ENCODE results near the gene PVALEF. TPM values are rescaled to one million over a fixed set of nuclear protein-coding genes. Genes with fewer than 3 reads are reported as not detected.
"Not testable (repeated sequence)": the region's sequence is repeated elsewhere in the genome, so short reads cannot be mapped to it uniquely, and the experiment has no call there.

PVALEF gene
- total RNA-seq, 1 donor from 2014 or later: not detected

- Histone ChIP-seq H3K4me3 (ENCODE audit: low read depth, low read length) (no peak overlapping the region), H3K27me3 (ENCODE audit: control insufficient read depth, insufficient read depth, low read length) (peaks cover 6% of the 10 kb centered on the region)
These were observed 20.9 kb upstream of the PVALEF start for GRCh38 chr17:81144423-81144781.

GRCh38 chr17:81146208-81146607, 19.1 kb upstream of the PVALEF start:
- not testable (repeated sequence) for H3K36me3 ChIP-seq (ENCODE audit: control insufficient read depth, insufficient read depth, low read length); DNase-seq (ENCODE audit: low read depth); H3K4me3 ChIP-seq (ENCODE audit: low read depth, low read length)
- peaks cover 17% of the 10 kb centered on the region for H3K27me3 ChIP-seq (ENCODE audit: control insufficient read depth, insufficient read depth, low read length)

More at GRCh38 chr17:81144423-81144781, 20.9 kb upstream of the PVALEF start:
- no peak for TF ChIP-seq CTCF (IDR thresholded peaks at IDR 0.05; ENCODE audit: insufficient read depth, low read length, poor library complexity, severe bottlenecking)
- DNase-seq (ENCODE audit: low read depth): no peak
- H3K36me3 ChIP-seq (ENCODE audit: control insufficient read depth, insufficient read depth, low read length): no peaks in the 10 kb centered on the region

- H3K27me3 ChIP-seq (ENCODE audit: control insufficient read depth, insufficient read depth, low read length): peaks cover 17% of the 10 kb centered on the region
- no peak overlapping the region for H3K4me3 ChIP-seq (ENCODE audit: low read depth, low read length)
- no peaks in the 10 kb centered on the region for H3K36me3 ChIP-seq (ENCODE audit: control insufficient read depth, insufficient read depth, low read length)
- TF ChIP-seq CTCF (IDR thresholded peaks at IDR 0.05; ENCODE audit: insufficient read depth, low read length, poor library complexity, severe bottlenecking): no peak
- no peak for DNase-seq (ENCODE audit: low read depth)
These were observed 17.6 kb upstream of the PVALEF start for GRCh38 chr17:81147701-81148100.

- no peak overlapping the region for H3K4me3 ChIP-seq (ENCODE audit: low read depth, low read length)
- peaks cover 19% of the 10 kb centered on the region for H3K27me3 ChIP-seq (ENCODE audit: control insufficient read depth, insufficient read depth, low read length)
- DNase-seq (ENCODE audit: low read depth): no peak
- TF ChIP-seq CTCF (IDR thresholded peaks at IDR 0.05; ENCODE audit: insufficient read depth, low read length, poor library complexity, severe bottlenecking): no peak
- no peaks in the 10 kb centered on the region for H3K36me3 ChIP-seq (ENCODE audit: control insufficient read depth, insufficient read depth, low read length)
These were observed 16.7 kb upstream of the PVALEF start for GRCh38 chr17:81148571-81148970.

- TF ChIP-seq CTCF (IDR thresholded peaks at IDR 0.05; ENCODE audit: insufficient read depth, low read length, poor library complexity, severe bottlenecking): no peak
- no peak for DNase-seq (ENCODE audit: low read depth)
- Histone ChIP-seq H3K4me3 (ENCODE audit: low read depth, low read length) (no peak overlapping the region), H3K27me3 (ENCODE audit: control insufficient read depth, insufficient read depth, low read length) (peaks cover 17% of the 10 kb centered on the region), H3K36me3 (ENCODE audit: control insufficient read depth, insufficient read depth, low read length) (no peaks in the 10 kb centered on the region)
These were observed 16.2 kb upstream of the PVALEF start for GRCh38 chr17:81148986-81149533.

- H3K27me3 ChIP-seq (ENCODE audit: control insufficient read depth, insufficient read depth, low read length): peaks cover 17% of the 10 kb centered on the region
- no peaks in the 10 kb centered on the region for H3K36me3 ChIP-seq (ENCODE audit: control insufficient read depth, insufficient read depth, low read length)
- no peak for DNase-seq (ENCODE audit: low read depth)
- H3K4me3 ChIP-seq (ENCODE audit: low read depth, low read length): no peak overlapping the region
- no peak for TF ChIP-seq CTCF (IDR thresholded peaks at IDR 0.05; ENCODE audit: insufficient read depth, low read length, poor library complexity, severe bottlenecking)
These were observed 14.8 kb upstream of the PVALEF start for GRCh38 chr17:81150377-81151077.

Data from kidney epithelial cell (primary cell).